Measurements from ENCODE around the gene REEP3. TPM values are rescaled to one million over a fixed set of nuclear protein-coding genes. Genes with fewer than 3 reads are reported as not detected.

Gene REEP3
- total and polyA plus RNA-seq, 2 of the 4 experiments (the other 2 are of a cell fraction) = 11.7 to 28.9 TPM

- Histone ChIP-seq H3K4me1 (ENCODE audit: control insufficient read depth, insufficient read depth, low read length) (0 out of 2 replicates have a peak, but pooled peaks cover 3% of the 10 kb centered on the region), H4K20me1 (ENCODE audit: insufficient read depth, low read length) (no peaks in the 10 kb centered on the region), H3K18ac (ENCODE audit: low read depth, low read length) (peak overlapping the region; percentile 83), H3K14ac (replicated peaks; ENCODE audit: low read depth, low read length) (peak overlapping the region; percentile 77), H3K27ac (ENCODE audit: insufficient read depth, low read length) (peak overlapping the region; percentile 98), H4K5ac (ENCODE audit: low read depth, low read length) (peak overlapping the region; percentile 77), H3K4me2 (ENCODE audit: low read depth, low read length) (peak overlapping the region; percentile 86), H3K56ac (ENCODE audit: extremely low read depth, insufficient read depth, low read length) (peak overlapping the region; percentile 88), H4K91ac (ENCODE audit: insufficient read depth, low read depth, low read length) (peak overlapping the region; percentile 78), H3K79me1 (ENCODE audit: low read depth in 1 of 2, low read length in 2 of 2) (peaks cover 0 to 8% of the 10 kb centered on the region in 2 experiments; a peak in 2 of 4 replicates), H2BK15ac (ENCODE audit: low read depth, low read length) (peak overlapping the region; percentile 17; the same call in 2 of the 3 replicates), H3K36me3 (ENCODE audit: control insufficient read depth, insufficient read depth, low read length) (no peaks in the 10 kb centered on the region), H3K4me3 (ENCODE audit: insufficient read depth, low read depth, low read length) (peak overlapping the region; percentile 86), H4K8ac (ENCODE audit: low read depth in 2 of 2, low read length in 2 of 2) (peak overlapping the region; percentile 56 to 85), H2BK5ac (ENCODE audit: low read depth, low read length, poor library complexity, severe bottlenecking) (peak overlapping the region; percentile 92), H3K9ac (ENCODE audit: low read depth, low read length) (peak overlapping the region; percentile 91), H2BK20ac (ENCODE audit: low read depth, low read length) (peak overlapping the region; percentile 76), H2AK9ac (replicated peaks; ENCODE audit: low read depth, low read length, poor library complexity) (peak overlapping the region; percentile 84), H3K23ac (ENCODE audit: low read depth, low read length) (peak overlapping the region; percentile 90), H2BK120ac (ENCODE audit: low read depth, low read length) (peak overlapping the region; percentile 95), H3K9me1 (ENCODE audit: insufficient read depth, low read length) (peaks cover 9% of the 10 kb centered on the region), H3K4ac (ENCODE audit: low read depth, low read length) (peak overlapping the region; percentile 93), H2AFZ (replicated peaks; ENCODE audit: low read length, poor library complexity) (peak overlapping the region; percentile 90), H3K9me3 (ENCODE audit: control insufficient read depth, insufficient read depth, low read length) (no peaks in the 10 kb centered on the region), H3K27me3 (ENCODE audit: control insufficient read depth, insufficient read depth, low read length) (no peaks in the 10 kb centered on the region), H2AK5ac (ENCODE audit: low read depth, low read length) (peak overlapping the region; percentile 45)
- dilution Hi-C loops (cut with HindIII; ENCODE audit: low sequenced_read_pairs, unreplicated experiment) (no loop called here), intact Hi-C loops (cut with micrococcal nuclease) (loop anchor here (1.0 to 2.0 kb wide), 3 partner anchors 70 to 424 kb away; no protein-coding TSS in a partner anchor), in situ Hi-C loops (cut with MboI; ENCODE audit: low sequenced_read_pairs) (loop anchor here (5.0 kb wide), 2 partner anchors 82 to 443 kb away; no protein-coding TSS in a partner anchor)
- ChIA-PET CTCF (interaction anchor here (0.6 to 4.0 kb wide), 6 partner anchors 19 to 464 kb away, joined by 3 to 35 read pairs (median 4); no protein-coding TSS in a partner anchor), POLR2A (ENCODE audit: unreplicated experiment) (interaction anchor here (0.5 to 1.1 kb wide), 3 partner anchors 107 to 464 kb away, joined by 3 to 5 read pairs (median 4); no protein-coding TSS in a partner anchor)
- no TSS peak for BruUV-seq (replicated peaks)
- peak; percentile 79 for ATAC-seq (ENCODE audit: low read depth)
- TF ChIP-seq MAFK (IDR thresholded peaks at IDR 0.05; ENCODE audit: low read depth, low read length) = no peak
- 0 out of 2 replicates have a peak, but pooled peaks have one; percentile 17 for TF ChIP-seq CEBPB (IDR thresholded peaks at IDR 0.05; ENCODE audit: low read depth, low read length)
- TF ChIP-seq MAZ (IDR thresholded peaks at IDR 0.05; ENCODE audit: borderline replicate concordance, low read depth, low read length) = peak; percentile 67
- peak; percentile 45; the same call in 1 of the 2 replicates for TF ChIP-seq MXI1 (IDR thresholded peaks at IDR 0.05; ENCODE audit: borderline replicate concordance, low read depth, low read length)
- no peak for TF ChIP-seq RFX5 (IDR thresholded peaks at IDR 0.05; ENCODE audit: low read depth, low read length)
- TF ChIP-seq RAD21 (IDR thresholded peaks at IDR 0.05; ENCODE audit: low read length) = peak; percentile 8; the same call in 1 of the 2 replicates
- TF ChIP-seq POLR2A (IDR thresholded peaks at IDR 0.05; ENCODE audit: low read depth, low read length) = peak; percentile 34
- WGBS, 2 experiments (ENCODE audit: extremely low coverage in 2 of 2, insufficient read length in 1 of 2) = 2% methylated on average over 17 of the region's 70 CpGs; no CpG with 5 or more reads in 1 of the 2 experiments
- DNase-seq = peak; percentile 90
Measured at GRCh38 chr10:63630085-63630930, 109.1 kb downstream of the REEP3 start.

Measured in IMR-90 (cell line).